Activated CD8-positive, alpha-beta memory T cell treated with anti-CD3 and anti-CD28 coated beads, Interleukin-2, amount 50 U/mL, for 48 hours (primary cell): ENCODE data around the gene UBE2E1.

Experiments used
- DNase-seq: peaks from one replicate; pipeline ENCODE4 v3.0.0-alpha.2; 2020

Gene UBE2E1

DNA sequence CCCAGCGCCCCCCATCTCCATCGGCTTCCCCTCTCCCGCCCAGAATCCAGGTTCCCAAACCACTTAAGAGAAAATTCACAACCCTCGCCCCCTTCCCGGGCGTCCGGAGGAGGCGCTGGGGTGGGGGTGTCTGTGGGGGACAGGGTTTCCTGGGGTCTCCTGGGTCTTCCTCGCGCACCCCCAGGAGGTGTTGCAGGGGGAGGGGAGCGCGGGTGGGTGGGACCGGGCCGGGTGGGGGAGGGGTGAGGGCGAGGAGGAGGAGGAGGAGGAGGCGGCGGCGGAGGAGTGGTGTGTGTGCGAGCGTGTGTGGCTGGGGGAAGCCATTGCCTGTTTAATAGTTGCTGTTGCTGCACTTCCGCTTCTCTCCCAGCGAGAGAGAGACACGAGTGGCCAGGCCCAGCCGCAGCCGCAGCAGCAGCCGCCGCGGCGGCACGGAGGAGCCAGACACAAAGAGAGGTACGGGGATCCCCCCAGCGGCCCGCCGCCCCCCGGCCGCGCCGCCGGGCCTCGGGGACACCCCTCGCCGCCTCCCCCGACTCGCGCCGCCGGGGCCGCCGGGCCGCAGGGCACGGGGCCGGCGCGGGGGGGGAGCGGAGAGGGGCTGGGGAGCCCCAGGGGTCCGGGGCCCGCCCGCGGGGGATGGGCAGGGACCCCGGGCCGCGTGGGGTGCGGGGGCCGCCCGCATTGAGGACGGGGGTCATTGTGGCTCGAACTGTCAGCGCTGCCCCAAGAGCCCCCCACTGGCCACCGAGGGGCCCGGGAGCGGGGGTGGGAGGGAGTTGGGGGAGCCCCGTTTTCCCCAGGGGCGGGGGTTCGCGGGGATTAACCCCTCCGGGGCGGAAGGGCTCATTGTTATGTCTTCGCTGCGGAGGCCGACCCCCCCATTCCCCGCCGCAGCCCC, at the start of gene UBE2E1:
Gene UBE2E1, plus strand, starts transcription at position 323 of the 901 bp plus-strand sequence. CDS start 1,315 bp downstream, outside the sequence.
- DNase-seq, result peak; percentile 77

DNA sequence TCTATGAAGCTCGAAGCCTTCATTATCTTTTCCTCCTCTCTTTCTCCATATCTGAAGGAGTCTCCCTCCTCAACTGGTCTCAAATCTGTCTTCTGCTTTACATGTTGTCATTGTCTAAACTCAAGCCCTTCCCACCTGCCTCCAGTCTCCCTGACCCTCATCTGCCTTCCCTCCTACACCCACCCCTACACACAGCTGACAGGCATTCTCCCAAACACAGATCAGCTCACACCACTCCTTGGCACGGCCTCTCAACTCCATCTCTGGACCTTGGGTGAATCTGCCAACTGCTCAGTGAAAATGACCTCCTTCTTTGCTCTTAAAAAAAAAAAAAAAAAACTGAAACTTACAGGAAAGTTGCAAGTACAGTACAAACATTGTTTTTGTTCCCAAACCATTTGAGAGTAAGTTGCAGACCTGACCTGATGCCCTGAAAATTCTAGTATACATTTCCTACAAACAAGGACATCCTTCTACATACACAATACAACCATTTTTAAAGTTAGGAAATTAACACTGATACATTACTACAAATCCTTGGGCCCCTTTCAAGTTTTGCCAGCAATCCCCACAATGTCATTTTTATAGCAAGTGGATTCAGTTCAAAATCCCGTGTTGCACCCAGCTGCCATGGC, 49.4 kb upstream of the UBE2E1 start:
- DNase-seq, result no peak

DNA sequence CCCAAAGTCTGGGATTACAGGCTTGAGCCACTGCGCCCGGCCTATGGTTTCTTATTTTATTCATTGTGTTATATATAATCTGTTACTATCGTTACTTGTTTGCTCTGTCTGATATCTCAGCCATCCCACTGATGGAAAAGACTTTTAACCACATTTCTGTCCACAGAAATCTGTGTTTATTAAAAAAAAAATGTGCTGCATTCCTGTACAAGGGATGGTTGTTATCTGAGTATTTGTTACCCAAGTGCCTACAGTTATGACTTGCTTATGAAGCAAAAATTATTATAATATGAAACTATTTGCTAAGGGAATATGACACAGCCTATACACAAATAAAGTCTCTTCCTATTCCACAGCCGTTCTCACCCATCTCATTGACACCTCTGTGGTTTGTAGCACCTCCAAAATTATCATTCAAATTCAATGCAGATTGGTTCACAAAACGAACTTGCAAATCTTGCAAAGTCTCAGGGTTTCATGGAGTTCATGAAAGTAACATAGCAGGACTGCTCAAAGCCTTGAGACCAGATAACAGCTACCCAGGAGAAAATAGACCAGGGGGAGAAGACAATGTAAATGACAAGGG, 47.4 kb upstream of the UBE2E1 start:
- DNase-seq, result no peak

DNA sequence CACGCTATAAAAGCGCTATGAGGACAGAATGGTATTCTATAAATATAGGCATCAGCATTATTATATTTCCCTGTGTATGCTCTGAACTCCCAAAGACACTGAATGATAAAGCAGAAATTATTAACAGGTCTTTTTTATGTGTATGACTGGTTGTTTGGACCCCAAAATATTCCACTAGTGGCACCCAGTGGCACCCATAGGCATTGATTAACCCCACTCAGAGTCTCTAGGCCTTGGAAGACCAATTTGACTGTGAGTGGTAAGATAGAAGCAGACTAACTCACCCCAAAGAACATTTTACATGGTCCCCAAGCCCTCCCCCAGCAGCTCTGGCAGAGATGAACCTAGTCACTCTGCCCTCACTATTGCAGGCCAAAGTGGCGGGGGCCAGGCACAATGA, 45.4 kb upstream of the UBE2E1 start:
- no peak for DNase-seq

DNA sequence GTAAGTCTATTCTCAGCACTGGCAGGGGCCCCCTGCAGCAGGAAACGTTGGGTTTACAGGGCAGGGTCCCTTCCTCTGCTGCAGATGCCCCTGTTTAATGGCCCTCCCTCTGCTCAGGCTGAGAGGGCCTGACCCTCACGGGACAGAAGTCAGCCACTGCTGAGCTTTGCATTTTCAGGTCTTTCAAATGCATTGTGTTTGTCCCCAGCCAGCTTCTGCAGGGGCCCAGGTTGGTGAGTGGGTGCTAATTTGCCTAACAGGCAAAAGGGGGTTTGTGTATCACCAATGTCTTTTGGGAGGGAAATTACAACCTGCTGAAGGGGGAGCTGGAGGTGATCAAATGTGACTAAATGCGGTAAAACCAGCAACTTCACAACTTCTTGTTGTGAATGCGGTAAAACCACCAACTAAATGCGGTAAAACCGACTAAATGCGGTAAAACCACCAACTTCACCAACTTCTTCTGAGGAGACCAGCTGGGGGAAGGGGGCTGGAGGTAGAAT, 44.8 kb upstream of the UBE2E1 start:
- no peak for DNase-seq

DNA sequence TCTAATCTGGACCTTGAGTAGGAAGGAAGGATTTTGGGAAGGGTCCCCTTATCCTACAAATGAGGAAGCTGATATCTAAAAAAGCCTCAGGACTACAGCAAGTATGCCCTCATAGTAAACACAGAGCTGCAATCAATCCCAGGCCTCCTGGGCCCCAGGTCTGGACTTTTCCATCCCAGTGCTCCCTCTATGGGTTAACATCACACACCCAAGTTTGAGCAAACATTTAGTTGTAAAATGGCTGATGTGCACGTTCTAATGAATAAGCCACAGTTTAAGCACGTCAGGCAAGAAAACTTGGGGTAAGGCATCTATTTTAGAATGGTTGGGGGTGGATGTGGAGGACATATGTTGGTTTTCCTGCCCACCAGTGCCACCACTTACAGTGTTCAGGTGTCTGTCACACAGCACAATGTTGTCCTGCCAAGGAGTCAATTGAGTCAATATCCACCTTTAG, 44.3 kb upstream of the UBE2E1 start:
- DNase-seq, result no peak

DNA sequence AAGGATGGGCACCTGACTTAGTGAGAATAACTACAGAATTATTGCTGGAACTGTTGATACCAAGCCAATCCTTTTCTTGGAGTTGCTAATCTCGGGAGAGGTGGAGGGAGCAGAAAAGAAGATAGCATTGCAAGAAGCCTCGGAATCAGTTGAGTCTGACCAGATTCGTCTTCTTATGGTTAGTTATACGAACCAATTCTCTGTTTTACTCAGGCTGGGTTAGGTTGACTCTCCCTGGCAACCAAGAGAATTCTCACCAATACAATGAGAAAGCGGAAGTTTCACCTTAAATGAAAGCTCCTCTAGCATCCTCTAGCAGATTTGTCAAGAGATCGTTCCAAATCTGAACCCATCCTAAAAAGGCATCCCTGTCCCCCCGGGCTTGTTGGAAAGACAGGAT, 43.5 kb upstream of the UBE2E1 start:
- DNase-seq, result no peak

DNA sequence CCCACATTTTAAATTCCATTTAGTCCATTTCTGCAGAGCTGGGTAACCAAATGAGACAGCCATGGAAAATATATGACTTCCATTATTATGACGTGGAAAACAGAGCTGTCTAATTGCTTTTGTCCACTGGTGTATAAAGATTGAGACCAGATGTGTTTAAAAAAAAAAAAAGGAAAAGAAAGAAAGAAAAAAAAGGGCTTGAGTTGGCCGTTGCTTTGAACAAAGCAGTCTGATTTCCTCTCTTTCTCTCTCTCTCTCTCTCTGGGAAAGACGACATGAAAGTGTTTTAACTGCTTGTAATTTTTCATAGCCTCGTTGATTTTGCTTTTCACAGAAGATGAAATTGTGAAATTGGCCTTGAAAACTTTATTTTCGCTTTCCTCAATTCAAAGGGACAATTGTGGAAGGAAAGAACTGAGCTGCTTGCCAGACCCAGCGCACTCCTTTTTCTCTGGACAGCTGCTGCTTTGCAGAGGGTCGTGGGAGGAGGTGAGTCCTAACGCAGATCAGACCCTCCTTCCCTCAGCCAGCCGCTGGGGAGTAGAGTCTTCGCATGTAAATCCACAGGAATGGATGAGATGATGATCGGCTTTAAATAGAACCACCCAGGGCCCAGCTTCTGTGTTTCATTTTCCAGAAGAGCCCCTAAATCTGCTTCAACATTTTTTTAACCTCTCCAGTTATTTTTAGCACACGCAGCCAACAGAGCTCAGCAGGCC, 42.8 kb upstream of the UBE2E1 start:
- no peak for DNase-seq

DNA sequence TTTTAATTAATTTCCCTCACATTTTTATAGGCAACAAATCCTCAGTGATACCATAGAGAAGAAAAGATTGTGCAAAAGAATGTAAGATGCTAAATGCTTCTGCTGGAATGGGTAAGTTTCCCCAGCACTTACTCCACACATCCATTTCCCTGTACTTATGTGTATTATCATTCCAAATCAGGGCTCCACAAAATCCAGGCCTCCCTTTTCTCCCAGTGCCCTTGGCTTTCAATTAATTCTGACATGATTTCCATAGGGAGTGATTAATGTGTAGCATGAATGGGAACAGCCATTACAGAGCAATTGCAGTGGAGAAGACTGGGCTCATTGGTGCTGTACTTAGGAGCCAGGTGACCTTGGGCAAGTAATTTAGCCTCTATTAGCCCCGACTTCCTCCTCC, 41.3 kb upstream of the UBE2E1 start:
- DNase-seq, result no peak

DNA sequence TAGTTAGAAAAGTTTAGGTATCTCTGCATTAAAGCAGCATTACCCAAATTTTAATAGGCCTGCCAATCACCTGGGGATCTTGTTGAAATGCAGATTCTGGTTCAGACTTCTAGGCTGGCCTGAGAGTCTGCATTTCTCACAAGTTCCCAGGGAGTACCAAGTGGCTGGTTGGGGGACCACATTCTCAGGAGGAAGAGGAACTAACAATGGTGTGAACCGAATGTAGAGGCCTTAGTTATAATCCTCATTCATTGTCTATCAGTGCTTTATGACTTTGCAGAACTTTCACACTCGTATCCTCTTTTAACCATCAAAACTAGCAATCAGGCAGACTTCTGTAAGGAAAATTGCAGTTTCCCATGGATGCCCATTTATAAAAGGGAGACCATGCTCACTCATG, 38.2 kb upstream of the UBE2E1 start:
- DNase-seq, result no peak

DNA sequence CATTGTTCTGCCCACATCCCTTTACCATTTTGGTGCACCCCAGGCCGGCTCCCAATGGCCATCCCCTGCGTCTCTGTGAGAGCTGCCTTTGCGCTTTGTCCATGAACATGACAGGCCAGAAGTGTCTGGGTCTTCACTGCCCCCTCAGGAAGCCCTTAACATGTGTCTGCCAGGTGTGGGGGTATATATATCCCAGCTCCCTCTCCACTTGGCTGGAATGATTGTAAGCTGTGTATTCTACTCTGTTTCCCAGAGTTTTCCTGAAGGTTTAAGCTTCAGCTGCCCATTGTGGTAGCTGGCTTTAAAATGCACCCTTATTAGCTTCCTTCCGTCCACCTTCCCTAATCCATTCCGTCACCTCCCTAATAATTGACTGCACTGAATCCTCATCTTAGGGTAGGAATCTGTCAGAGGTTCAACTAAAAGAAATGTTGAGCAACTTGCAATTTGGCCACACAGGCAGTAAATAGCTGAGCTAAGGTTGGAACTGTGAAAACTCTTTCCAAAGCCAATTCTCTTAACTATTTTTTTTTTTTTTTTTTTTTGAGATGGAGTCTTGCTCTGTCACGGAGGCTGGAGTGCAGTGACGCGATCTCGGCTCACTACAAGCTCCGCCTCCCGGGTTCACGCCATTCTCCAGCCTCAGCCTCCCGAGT, 30.4 kb upstream of the UBE2E1 start:
- DNase-seq, result no peak

DNA sequence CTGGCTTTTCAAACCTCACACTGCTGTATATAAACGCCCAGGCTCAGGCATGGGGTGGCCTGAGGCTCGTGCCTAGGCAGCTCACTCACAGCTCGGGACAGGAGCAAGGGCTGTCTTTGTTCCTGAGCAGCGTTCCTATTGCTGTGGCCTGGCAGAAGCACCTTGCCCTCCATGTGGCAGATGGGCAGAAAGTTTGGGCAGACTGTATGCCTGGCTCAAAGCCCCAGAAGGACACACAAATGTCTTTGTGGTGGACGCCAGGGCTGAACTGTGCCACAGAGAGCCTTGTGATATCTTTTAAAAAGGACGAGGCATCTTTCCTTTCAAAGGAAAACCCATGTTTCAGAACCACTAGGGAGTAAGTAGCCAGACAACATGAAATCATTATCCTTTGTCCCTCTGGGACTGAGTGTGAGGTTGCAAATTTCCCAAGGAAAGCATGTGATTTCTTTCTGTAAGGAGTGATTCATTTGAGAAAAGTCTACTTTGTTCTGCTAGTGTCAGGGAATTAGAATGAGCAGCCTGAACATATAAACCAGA, 29.3 kb upstream of the UBE2E1 start:
- no peak for DNase-seq

DNA sequence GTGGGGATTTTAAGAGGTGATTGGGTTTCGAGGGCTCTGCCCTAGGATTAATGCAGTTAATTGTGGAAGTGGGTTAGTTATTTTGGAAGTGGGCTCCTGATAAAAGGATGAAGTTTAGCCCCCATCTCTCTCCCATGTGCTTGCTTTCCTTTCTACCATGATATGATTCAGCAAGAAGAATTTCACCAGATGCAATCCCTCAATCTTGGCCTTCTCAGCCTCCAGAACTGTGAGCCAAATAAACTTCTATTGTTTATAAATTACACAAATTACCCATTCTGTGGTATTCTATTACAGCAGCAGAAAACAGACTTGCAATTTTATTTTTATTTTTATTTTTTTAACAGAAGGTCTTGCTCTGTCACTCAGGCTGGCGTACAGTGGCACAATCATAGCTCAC, 27.3 kb upstream of the UBE2E1 start:
- DNase-seq, result no peak

DNA sequence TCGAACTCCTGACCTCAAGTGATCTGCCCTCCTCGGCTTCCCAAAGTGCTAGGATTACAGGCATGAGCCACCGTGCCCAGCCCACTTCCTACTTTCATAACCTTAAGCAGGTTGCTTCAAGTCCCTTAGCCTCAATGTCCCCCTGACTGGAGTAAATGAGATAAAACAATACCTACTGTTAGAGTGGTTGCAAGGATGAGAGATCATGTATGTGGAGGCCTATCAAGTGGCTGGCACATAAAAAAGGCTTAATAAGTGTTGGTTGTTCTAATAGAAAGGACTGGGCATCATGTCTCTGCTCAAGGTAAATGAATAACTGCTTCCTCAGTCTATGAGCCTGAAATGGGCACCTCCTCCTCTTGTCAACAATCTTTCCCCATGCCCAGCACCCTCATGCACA, 25.9 kb upstream of the UBE2E1 start:
- no peak for DNase-seq

DNA sequence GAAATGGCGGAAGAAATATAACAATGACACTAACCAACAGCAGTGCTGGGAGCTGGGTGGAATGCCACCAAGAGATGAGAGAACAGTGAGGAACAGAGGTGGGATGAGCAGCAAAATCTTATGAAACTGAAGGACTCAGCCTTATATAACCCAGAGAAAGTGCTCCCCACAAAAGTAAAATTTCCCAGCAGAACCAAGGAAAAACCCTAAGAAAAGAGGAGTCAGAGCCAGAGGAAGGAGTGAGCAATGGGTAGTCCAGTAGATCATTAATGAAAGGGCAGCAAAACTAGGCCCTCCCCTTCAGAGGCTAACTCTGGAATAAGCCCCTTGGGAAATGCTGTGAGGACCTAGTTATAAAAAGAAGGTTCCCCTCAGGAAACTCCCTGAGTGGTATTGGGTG, 24.7 kb upstream of the UBE2E1 start:
- DNase-seq, result no peak

DNA sequence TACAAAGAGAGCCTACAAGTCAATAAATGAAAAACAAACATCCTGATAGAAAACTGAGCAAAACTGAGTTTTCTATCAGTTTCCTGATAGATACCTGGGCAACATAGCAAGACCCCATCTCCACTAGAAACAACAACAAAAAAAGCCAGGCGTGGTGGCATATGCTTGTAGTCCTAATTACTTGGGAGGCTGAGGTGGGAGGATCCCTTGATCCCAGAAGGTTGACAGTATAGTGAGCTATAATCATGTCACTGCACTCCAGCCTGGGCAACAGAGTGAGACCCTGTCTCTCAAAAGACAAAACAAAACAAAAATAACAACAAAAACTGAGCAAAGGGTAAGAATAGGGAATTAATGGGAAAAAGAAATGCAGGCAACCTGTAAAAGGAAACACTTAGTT, 23.9 kb upstream of the UBE2E1 start:
- no peak for DNase-seq

DNA sequence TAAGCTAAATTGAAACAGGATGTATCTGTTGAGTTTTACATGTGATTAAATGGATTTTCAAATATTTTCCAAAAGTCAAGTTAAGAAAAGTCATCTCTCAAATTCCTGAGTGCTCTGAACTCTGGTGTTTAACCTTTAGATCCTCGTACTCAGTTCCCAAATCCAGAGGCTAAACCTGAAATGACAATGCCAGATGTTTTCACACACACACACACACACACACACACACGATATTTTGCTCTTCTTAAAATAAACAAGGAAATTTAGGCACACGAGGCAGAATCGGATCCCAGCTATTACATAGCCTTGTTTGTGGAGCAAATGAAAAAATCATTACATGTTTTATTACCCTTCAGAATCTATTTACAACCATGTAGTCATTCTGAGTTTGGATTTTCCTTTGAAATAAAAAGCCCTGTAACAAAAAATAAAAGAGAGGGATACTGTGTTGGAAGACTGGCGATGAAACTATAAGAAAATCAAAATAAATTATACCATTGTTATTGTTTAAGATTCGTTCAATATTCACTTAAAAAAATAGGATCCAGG, 20.6 kb upstream of the UBE2E1 start:
- DNase-seq, result no peak

DNA sequence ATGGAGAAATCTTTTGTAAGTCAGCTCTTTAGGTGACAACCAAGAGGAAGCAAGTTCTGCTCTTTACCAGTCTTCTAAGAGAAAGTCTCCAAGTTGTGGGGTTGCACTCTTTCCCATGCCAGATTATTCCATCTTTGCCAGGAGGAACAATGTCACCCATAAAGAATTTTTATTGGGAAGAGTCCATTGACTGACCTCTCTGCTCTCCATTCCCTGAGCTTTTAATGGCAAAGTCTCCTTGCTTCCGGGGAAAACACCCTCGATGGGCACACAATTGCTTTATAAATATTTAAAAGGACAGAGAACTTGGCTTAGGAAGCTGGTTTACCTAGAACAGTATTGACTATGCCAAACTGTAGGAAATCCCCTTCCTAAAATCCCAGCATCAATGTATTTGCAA, 19.9 kb upstream of the UBE2E1 start:
- no peak for DNase-seq

DNA sequence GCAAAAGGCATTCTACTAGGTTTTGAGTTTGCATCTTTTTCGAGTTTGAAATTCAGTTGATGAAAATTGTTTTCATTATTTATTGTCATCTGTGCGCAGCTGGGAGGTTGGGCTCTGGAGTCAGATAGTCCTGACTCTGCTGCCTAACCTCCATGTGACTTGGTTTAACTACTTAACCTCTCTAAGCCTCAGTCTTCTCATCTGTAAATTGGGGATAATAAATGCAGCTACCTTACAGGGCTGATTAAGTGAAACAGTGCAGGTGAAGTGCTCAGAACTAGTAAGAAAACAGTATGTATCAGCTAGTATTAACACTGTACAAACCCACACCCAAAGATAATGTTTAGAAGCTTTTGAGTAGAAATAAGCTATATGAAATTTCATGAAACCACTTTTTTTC, 14.1 kb upstream of the UBE2E1 start:
- no peak for DNase-seq

DNA sequence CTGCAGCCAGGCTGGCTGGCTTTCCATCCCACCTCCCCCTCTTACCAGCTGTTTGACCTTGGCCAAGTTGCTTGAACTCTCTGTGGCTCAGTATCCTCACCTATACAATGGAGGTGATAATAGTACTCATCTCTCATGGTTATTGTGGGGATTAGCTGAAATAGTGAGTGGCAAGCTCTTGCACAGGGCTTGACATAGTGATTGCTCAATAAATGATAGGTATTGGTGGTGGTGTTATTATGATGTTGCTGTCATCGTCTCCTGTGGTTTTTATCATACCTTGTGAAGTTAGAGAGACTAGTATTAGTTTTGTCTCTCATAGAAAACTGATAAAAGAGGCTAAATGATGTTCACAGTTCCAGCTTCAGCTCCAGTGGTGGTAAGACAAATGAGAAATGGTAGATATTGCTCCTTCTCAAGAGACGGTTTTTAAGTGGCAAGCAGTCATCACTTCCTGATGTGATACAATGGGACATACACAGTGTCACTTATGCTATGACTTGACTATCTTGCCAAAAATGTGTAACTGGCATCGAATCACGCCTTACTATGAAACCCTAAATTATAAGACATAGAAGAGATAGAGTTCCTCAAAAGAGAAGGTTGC, 12.1 kb upstream of the UBE2E1 start:
- DNase-seq, result no peak

DNA sequence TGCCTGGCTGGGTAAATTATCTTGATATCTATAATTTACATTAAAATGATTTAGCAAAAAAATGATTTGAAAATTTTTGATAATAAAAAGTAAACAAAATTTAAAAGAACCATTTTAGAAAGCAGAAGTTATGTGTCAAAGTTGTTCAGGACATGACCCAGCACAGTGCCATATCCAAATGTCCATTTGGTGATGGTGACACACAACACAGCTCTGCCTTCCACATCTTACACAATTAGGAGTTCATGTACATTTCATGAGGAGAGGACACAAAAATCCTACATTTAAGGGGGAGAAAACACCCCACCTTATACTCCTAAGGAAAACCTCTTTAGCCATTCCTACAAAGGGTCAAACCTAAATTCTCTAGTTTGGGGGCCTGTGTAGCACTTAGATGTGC, 10.7 kb upstream of the UBE2E1 start:
- no peak for DNase-seq

DNA sequence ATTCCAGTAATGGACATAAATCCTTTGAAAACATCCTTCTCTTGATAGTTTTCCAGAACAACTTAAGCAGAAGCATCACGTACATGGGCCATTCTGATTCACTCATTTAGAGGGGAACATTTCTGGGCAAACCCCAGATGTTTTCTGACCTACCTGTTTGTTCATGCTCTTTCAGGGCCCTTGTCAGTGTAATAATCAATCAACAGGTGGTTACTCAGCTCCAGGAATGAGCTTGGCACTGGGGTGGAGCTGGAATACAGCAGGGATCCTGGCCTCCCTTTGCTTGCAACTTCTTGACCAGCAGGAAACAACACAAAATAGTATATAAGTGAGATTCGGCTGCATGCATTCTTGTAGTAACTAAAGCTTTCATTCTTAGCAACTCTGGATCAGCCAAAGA, 9.2 kb upstream of the UBE2E1 start:
- no peak for DNase-seq
